ENCODE results near the gene FUT4. TPM values are rescaled to one million over a fixed set of nuclear protein-coding genes. Genes with fewer than 3 reads are reported as not detected.
"Not testable (repeated sequence)": the region's sequence is repeated elsewhere in the genome, so short reads cannot be mapped to it uniquely, and the experiment has no call there.

The FUT4 gene, protein sequence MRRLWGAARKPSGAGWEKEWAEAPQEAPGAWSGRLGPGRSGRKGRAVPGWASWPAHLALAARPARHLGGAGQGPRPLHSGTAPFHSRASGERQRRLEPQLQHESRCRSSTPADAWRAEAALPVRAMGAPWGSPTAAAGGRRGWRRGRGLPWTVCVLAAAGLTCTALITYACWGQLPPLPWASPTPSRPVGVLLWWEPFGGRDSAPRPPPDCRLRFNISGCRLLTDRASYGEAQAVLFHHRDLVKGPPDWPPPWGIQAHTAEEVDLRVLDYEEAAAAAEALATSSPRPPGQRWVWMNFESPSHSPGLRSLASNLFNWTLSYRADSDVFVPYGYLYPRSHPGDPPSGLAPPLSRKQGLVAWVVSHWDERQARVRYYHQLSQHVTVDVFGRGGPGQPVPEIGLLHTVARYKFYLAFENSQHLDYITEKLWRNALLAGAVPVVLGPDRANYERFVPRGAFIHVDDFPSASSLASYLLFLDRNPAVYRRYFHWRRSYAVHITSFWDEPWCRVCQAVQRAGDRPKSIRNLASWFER
- not detected in 2 replicates for total RNA-seq (2014; rRNA removed; shearing (Covaris generic))

GRCh38 chr11:94543695-94544645 is at the start of gene FUT4:
Gene FUT4, plus strand, starts transcription at chr11:94543921. Its CDS starts 213 bp downstream, at chr11:94544134.
- no peak for DNase-seq (ENCODE audit: low spot score)

GRCh38 chr11:94494126-94494680 is 49.5 kb upstream of the FUT4 start:
- DNase-seq (ENCODE audit: low spot score): no peak

GRCh38 chr11:94500181-94500580 is 43.5 kb upstream of the FUT4 start:
- no peak for DNase-seq (ENCODE audit: low spot score)

- DNase-seq (ENCODE audit: low spot score): no peak
These were observed 42.2 kb upstream of the FUT4 start for GRCh38 chr11:94501522-94501921.

- peak; percentile 15 for DNase-seq (ENCODE audit: low spot score)
These were observed 38.9 kb upstream of the FUT4 start for GRCh38 chr11:94504689-94505293.

- not testable (repeated sequence) for DNase-seq (ENCODE audit: low spot score)
These were observed 37.2 kb upstream of the FUT4 start for GRCh38 chr11:94506513-94506912.

- no peak for DNase-seq (ENCODE audit: low spot score)
These were observed 36.2 kb upstream of the FUT4 start for GRCh38 chr11:94507485-94507884.

GRCh38 chr11:94511932-94512781 is 31.6 kb upstream of the FUT4 start, which contains the start of gene C11orf97:
Gene C11orf97, plus strand, starts transcription at chr11:94512461. Its CDS starts 68 bp downstream, at chr11:94512529.
- DNase-seq (ENCODE audit: low spot score): peak; percentile 7

DNA sequence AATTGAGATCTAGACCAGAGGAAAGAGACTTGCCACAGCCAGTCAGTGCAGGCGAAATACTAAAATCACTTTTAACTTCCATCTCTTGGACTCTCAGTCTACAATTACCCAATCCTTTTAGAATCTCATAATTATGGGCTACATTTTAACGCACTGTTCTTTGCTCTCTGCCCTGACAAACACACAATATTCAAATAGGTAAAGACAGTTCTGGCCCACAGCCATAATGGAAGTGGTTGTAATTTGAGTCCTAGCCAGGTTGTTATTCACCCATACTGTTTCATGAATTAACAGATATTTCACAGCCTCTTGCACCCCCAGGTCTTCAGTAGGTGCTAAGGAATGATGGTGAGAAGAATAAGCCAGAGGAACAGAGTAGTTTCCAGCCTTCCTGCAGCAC is 30.6 kb upstream of the FUT4 start:
- no peak for DNase-seq (ENCODE audit: low spot score)

GRCh38 chr11:94515398-94515797 is 28.3 kb upstream of the FUT4 start:
- no peak for DNase-seq (ENCODE audit: low spot score)

- DNase-seq (ENCODE audit: low spot score): no peak
These were observed 27.0 kb upstream of the FUT4 start for GRCh38 chr11:94516725-94517124.

GRCh38 chr11:94518300-94518699 is 25.4 kb upstream of the FUT4 start:
- DNase-seq (ENCODE audit: low spot score): no peak

GRCh38 chr11:94519478-94520084 is 24.1 kb upstream of the FUT4 start:
- DNase-seq (ENCODE audit: low spot score): no peak

- DNase-seq (ENCODE audit: low spot score): no peak
These were observed 22.0 kb upstream of the FUT4 start for GRCh38 chr11:94521684-94522083.

GRCh38 chr11:94524341-94524740 is 19.4 kb upstream of the FUT4 start:
- DNase-seq (ENCODE audit: low spot score): no peak

- peak; percentile 26 for DNase-seq (ENCODE audit: low spot score)
These were observed 18.0 kb upstream of the FUT4 start for GRCh38 chr11:94525546-94526324.

DNA sequence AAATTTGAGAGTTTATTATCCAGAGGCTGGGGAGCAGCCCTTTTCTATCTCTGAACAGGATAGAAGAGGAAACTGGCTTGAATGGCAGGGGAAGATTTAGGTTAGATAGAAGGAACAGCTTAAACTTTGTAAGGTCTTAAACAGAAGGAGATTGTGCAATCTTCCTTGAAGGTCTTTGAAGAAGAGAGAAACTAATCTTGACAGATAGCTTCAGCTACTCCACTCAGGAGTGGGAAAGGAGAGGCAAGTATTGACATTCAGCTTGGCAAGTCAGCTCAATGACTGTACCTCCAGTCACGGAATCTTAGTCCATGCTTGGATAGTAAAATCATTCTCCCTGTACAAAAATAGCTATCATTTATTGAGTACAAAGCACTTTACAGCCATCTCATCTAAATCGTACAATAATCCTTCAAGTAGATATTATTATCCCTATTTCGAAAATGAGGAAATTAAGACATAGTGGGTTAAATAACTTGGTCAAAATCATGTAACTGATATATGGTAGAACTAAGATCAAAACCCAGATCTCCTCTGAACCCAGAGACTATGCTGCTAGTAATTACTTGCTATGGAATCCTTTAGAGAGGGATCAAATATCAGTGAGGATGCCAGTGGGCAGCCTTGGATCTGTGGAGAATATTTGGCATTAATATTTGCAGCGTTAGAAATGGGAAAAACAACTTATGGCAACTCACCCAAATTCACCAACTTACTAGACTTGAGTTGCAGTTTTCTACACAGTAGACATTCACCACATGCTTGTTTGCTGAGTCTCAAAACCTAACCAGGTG is 16.9 kb upstream of the FUT4 start:
- DNase-seq (ENCODE audit: low spot score): no peak

- no peak for DNase-seq (ENCODE audit: low spot score)
These were observed 15.2 kb upstream of the FUT4 start for GRCh38 chr11:94528551-94528950.

All from H4 (cell line).